Thyroid gland (tissue), 4 donors: ENCODE results near the gene ITGA2B.

Experiments used
- POLR2A ChIP-seq, 2 donors: fragments of 450-650 bp; IDR thresholded peaks; one replicate each; pipeline ENCODE4 v1.6.1; 2017; ENCODE audit warnings: antibody characterized with exemption in 2 of 2, mild to moderate bottlenecking in 2 of 2, moderate library complexity in 1 of 2
- TF ChIP-seq, protein P1 (sequence below), 6 experiments: fragments of 200-600 bp in 3 of 6; fragments of 450-650 bp in 3 of 6; sonication (generic) in 3 of 6; IDR thresholded peaks; one replicate each; pipeline ENCODE4 v1.5.1; 2016 to 2019; ENCODE audit warnings: antibody characterized with exemption in 6 of 6, mild to moderate bottlenecking in 2 of 6, inconsistent platforms in 1 of 6, moderate library complexity in 1 of 6

- TF ChIP-seq, protein P1, sequence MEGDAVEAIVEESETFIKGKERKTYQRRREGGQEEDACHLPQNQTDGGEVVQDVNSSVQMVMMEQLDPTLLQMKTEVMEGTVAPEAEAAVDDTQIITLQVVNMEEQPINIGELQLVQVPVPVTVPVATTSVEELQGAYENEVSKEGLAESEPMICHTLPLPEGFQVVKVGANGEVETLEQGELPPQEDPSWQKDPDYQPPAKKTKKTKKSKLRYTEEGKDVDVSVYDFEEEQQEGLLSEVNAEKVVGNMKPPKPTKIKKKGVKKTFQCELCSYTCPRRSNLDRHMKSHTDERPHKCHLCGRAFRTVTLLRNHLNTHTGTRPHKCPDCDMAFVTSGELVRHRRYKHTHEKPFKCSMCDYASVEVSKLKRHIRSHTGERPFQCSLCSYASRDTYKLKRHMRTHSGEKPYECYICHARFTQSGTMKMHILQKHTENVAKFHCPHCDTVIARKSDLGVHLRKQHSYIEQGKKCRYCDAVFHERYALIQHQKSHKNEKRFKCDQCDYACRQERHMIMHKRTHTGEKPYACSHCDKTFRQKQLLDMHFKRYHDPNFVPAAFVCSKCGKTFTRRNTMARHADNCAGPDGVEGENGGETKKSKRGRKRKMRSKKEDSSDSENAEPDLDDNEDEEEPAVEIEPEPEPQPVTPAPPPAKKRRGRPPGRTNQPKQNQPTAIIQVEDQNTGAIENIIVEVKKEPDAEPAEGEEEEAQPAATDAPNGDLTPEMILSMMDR (IDR thresholded peaks at IDR 0.05), result no peak
- TF ChIP-seq POLR2A (IDR thresholded peaks at IDR 0.05), result no peak
These were observed 31.4 kb downstream of the ITGA2B start for GRCh38 chr17:44358066-44358465.
